GM12875 (cell line): Measurements from ENCODE around the gene EARS2.
A peak's percentile ranks its signal among the peaks of the same experiment; 100 is the strongest.

Experiments
- H3K4me3 ChIP-seq: one replicate; pipeline ENCODE4 v1.5.1; 2011; ENCODE audit warnings: low read depth, low read length, control low read depth
- TF ChIP-seq, protein P1 (sequence below): IDR thresholded peaks from 2 replicates; pipeline ENCODE4 v1.5.1; 2011; ENCODE audit warnings: low read depth, mild to moderate bottlenecking, control low read depth, inconsistent platforms, low read length, moderate library complexity, borderline replicate concordance; ENCODE audit not compliant: insufficient read depth

EARS2 gene

DNA sequence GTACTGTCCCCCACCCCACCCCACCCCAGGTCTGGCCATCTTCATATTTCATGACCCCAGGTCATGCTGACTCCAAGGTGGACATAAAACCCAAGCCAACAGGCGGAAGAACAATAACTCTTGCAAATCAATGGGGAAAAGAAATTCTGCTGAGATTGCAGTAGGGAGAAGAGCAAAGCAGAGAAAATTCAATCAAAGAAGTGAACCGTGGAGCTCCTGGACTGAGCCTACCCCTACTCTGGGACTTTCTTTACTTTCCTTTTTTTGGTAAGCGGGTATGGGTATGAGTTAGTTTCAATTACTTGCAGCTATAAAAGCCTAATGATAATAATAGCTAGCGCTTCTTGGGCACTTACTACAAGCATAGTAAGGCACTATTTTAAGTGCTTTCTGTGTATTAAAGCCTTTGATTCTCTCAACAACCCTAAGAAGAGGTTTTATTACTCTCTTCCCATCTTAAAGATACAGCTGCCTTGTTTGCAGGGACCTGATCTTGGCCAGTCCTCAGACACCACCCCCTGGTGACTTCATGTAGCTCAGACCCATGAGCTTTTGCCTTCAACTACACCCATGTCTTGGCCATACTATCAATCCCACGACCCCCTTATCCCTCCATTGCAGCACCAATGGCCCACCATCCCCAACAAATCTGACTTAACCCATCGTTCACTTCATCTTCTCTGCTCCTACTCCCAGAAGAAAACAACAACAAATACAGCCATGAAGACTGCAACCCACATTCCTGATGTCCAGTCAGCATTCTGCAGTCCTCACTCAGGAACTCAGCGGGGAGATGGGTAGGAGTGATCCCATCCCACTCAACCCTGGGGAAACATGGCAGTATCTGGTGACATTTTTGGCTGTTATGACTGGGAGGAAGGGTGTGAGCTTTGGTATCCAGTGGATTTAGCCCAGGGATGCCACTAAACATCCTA, 51.2 kb downstream of the EARS2 start:
- H3K4me3 ChIP-seq: peak overlapping the region; percentile 18
- TF ChIP-seq, protein P1, sequence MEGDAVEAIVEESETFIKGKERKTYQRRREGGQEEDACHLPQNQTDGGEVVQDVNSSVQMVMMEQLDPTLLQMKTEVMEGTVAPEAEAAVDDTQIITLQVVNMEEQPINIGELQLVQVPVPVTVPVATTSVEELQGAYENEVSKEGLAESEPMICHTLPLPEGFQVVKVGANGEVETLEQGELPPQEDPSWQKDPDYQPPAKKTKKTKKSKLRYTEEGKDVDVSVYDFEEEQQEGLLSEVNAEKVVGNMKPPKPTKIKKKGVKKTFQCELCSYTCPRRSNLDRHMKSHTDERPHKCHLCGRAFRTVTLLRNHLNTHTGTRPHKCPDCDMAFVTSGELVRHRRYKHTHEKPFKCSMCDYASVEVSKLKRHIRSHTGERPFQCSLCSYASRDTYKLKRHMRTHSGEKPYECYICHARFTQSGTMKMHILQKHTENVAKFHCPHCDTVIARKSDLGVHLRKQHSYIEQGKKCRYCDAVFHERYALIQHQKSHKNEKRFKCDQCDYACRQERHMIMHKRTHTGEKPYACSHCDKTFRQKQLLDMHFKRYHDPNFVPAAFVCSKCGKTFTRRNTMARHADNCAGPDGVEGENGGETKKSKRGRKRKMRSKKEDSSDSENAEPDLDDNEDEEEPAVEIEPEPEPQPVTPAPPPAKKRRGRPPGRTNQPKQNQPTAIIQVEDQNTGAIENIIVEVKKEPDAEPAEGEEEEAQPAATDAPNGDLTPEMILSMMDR: peak; percentile 16; the same call in 1 of the 2 replicates

- TF ChIP-seq, protein P1: no peak
- peak overlapping the region; percentile 14 for H3K4me3 ChIP-seq
Measured at GRCh38 chr16:23505180-23505665, 51.9 kb downstream of the EARS2 start.

- peak overlapping the region; percentile 14 for H3K4me3 ChIP-seq
- TF ChIP-seq, protein P1: peak; percentile 12; the same call in 1 of the 2 replicates
Measured at GRCh38 chr16:23504453-23505179, 52.5 kb downstream of the EARS2 start.

GRCh38 chr16:23504076-23504452, 53.1 kb downstream of the EARS2 start:
- H3K4me3 ChIP-seq: no peak overlapping the region
- TF ChIP-seq, protein P1: no peak

GRCh38 chr16:23502466-23502865, 54.7 kb downstream of the EARS2 start:
- TF ChIP-seq, protein P1: no peak
- no peak overlapping the region for H3K4me3 ChIP-seq

GRCh38 chr16:23501291-23501690, 55.9 kb downstream of the EARS2 start:
- TF ChIP-seq, protein P1: no peak
- no peak overlapping the region for H3K4me3 ChIP-seq
